CD4-positive, alpha-beta T cell (primary cell): ENCODE data around the gene RAX. TPM values are rescaled to one million over a fixed set of nuclear protein-coding genes. Genes with fewer than 3 reads are reported as not detected.

Experiments
- ATAC-seq: fragments of 200-7000 bp; cut with Tn5 transposase; one replicate; pipeline ENCODE4 v1.10.0; 2022; ENCODE audit warnings: mild to moderate bottlenecking; ENCODE audit not compliant: poor library complexity
- CTCF ChIA-PET: fragments of 350-600 bp; sonication (Branson Sonifier 250); formaldehyde crosslinking; loops from one replicate; lab custom pipeline; 2021; ENCODE audit warnings: antibody characterized with exemption, inconsistent platforms; lab: Charles Lee
- POLR2A ChIA-PET: fragments of 350-600 bp; sonication (Branson Sonifier 250); formaldehyde crosslinking; loops from one replicate; lab custom pipeline; 2021; ENCODE audit warnings: antibody characterized with exemption, inconsistent platforms; lab: Charles Lee
- DNase-seq, 14 experiments: peaks; one replicate each; pipeline ENCODE4 v3.0.0-alpha.2; 2013 to 2020; ENCODE audit warnings: mixed read lengths in 2 of 14
- H3K27ac ChIP-seq, 2 donors: one replicate each; pipeline versions ENCODE4 v1.5.1 to v1.7.0; 2013; ENCODE audit warnings: low read length in 2 of 2, low read depth in 1 of 2, mild to moderate bottlenecking in 1 of 2
- H3K27me3 ChIP-seq, 2 experiments: 1 replicate in 1 of 2; 2 replicates in 1 of 2; pipeline versions ENCODE4 v1.6.1 to v1.7.0; 2013; ENCODE audit warnings: low read length in 2 of 2, control low read depth in 1 of 2, mild to moderate bottlenecking in 1 of 2, moderate library complexity in 1 of 2; ENCODE audit not compliant: insufficient read depth in 2 of 2, control insufficient read depth in 1 of 2
- H3K36me3 ChIP-seq: one replicate; pipeline ENCODE4 v1.6.1; 2013; ENCODE audit warnings: low read length, control low read depth; ENCODE audit not compliant: insufficient read depth
- H3K4me1 ChIP-seq: one replicate; pipeline ENCODE4 v1.6.1; 2013; ENCODE audit warnings: low read length, control low read depth; ENCODE audit not compliant: insufficient read depth
- H3K4me3 ChIP-seq: one replicate; pipeline ENCODE4 v1.5.1; 2013; ENCODE audit warnings: mild to moderate bottlenecking, low read length, moderate library complexity
- H3K9me3 ChIP-seq, 2 experiments: 1 replicate in 1 of 2; 2 replicates in 1 of 2; pipeline versions ENCODE4 v1.6.1 to v1.7.0; 2013; ENCODE audit warnings: low read length in 2 of 2, mild to moderate bottlenecking in 2 of 2, control low read depth in 1 of 2, moderate library complexity in 1 of 2; ENCODE audit not compliant: control insufficient read depth in 1 of 2, insufficient read depth in 1 of 2
- H3K27ac Mint-ChIP-seq: one replicate; pipeline ENCODE4 v1.8.0; 2020; ENCODE audit warnings: mixed read lengths
- H3K27me3 Mint-ChIP-seq: one replicate; pipeline ENCODE4 v1.8.0; 2021; ENCODE audit warnings: mixed read lengths
- H3K36me3 Mint-ChIP-seq: one replicate; pipeline ENCODE4 v1.8.0; 2021; ENCODE audit warnings: low read depth, mixed read lengths
- H3K4me1 Mint-ChIP-seq: one replicate; pipeline ENCODE4 v1.8.0; 2021; ENCODE audit warnings: low read depth, mixed read lengths
- H3K4me3 Mint-ChIP-seq: one replicate; pipeline ENCODE4 v1.8.0; 2020; ENCODE audit warnings: mild to moderate bottlenecking, mixed read lengths
- H3K9me3 Mint-ChIP-seq: one replicate; pipeline ENCODE4 v1.8.0; 2020; ENCODE audit warnings: mixed read lengths
- CTCF ChIP-seq: fragments of 200-600 bp; IDR thresholded peaks from one replicate; pipeline ENCODE4 v1.8.0; 2022; ENCODE audit warnings: antibody characterized with exemption, mild to moderate bottlenecking
- intact Hi-C, 2 experiments: fragments of 100-400 bp; cut with DNase I in 1 of 2; cut with micrococcal nuclease in 1 of 2; formaldehyde crosslinking; loops; one replicate each; pipeline versions ENCODE4 v1.15.1 to v1.9.0; 2023 to 2025; cut with DNase I, micrococcal nuclease
- total RNA-seq, 174 experiments: library from RNA in 2 of 174; stranded (reverse) in 2 of 174; gene quantifications; one replicate each; pipeline ENCODE4 v1.2.3 and lab custom pipeline; 2021 to 2026

Gene RAX
- total RNA-seq, 2 experiments from 2014 or later: not detected

- POLR2A ChIA-PET: no interaction called here
- intact Hi-C loops: no loop called here
- no peak for DNase-seq
- Mint-ChIP-seq H3K4me1 (peaks cover 48% of the 10 kb centered on the region), H3K27me3 (peaks cover 88% of the 10 kb centered on the region), H3K4me3 (no peak overlapping the region), H3K27ac (no peak overlapping the region), H3K36me3 (no peaks in the 10 kb centered on the region), H3K9me3 (peaks cover 2% of the 10 kb centered on the region)
- no peak overlapping the region for H3K27ac ChIP-seq
- TF ChIP-seq CTCF: no peak
- peaks cover 74 to 85% of the 10 kb centered on the region in 2 experiments for H3K27me3 ChIP-seq
- no peaks in the 10 kb centered on the region for H3K36me3 ChIP-seq
- no peak for ATAC-seq
- H3K4me1 ChIP-seq: peaks cover 25% of the 10 kb centered on the region
- CTCF ChIA-PET: no interaction called here
- no peak overlapping the region for H3K4me3 ChIP-seq
- H3K9me3 ChIP-seq: peaks cover 0 to 37% of the 10 kb centered on the region in 2 experiments
Observed at GRCh38 chr18:59266459-59266858, 6.8 kb downstream of the RAX start.

- POLR2A ChIA-PET: no interaction called here
- Mint-ChIP-seq H3K4me3 (no peak overlapping the region), H3K36me3 (no peaks in the 10 kb centered on the region), H3K27me3 (peaks cover 88% of the 10 kb centered on the region), H3K9me3 (peaks cover 2% of the 10 kb centered on the region), H3K4me1 (peaks cover 44% of the 10 kb centered on the region), H3K27ac (no peak overlapping the region)
- CTCF ChIA-PET: no interaction called here
- intact Hi-C loops: no loop called here
- H3K9me3 ChIP-seq: peaks cover 0 to 37% of the 10 kb centered on the region in 2 experiments
- H3K27me3 ChIP-seq: peaks cover 70 to 80% of the 10 kb centered on the region in 2 experiments
- H3K4me1 ChIP-seq: peaks cover 25% of the 10 kb centered on the region
- ATAC-seq (no peak), DNase-seq (no peak)
- no peak overlapping the region for H3K27ac ChIP-seq
- H3K4me3 ChIP-seq: no peak overlapping the region
- H3K36me3 ChIP-seq: no peaks in the 10 kb centered on the region
- TF ChIP-seq CTCF: no peak
Observed at GRCh38 chr18:59265974-59266369, 7.3 kb downstream of the RAX start.

- CTCF ChIA-PET: no interaction called here
- Mint-ChIP-seq H3K27ac (no peak overlapping the region), H3K9me3 (peaks cover 2% of the 10 kb centered on the region), H3K36me3 (no peaks in the 10 kb centered on the region), H3K27me3 (peaks cover 88% of the 10 kb centered on the region), H3K4me3 (peak overlapping the region; percentile 30), H3K4me1 (peaks cover 39% of the 10 kb centered on the region)
- no peaks in the 10 kb centered on the region for H3K36me3 ChIP-seq
- TF ChIP-seq CTCF: no peak
- peak overlapping the region; percentile 33 for H3K4me3 ChIP-seq
- peak in 2 of 14 experiments; percentile 12 to 14 for DNase-seq
- H3K27ac ChIP-seq: no peak overlapping the region
- H3K4me1 ChIP-seq: peaks cover 25% of the 10 kb centered on the region
- POLR2A ChIA-PET: no interaction called here
- ATAC-seq: no peak
- H3K9me3 ChIP-seq: peaks cover 0 to 37% of the 10 kb centered on the region in 2 experiments
- peaks cover 65 to 75% of the 10 kb centered on the region in 2 experiments for H3K27me3 ChIP-seq
- intact Hi-C loops: no loop called here
Observed at GRCh38 chr18:59265246-59265973, 7.8 kb downstream of the RAX start.
